HG02798 (cell line): ENCODE data around the gene ATE1.
"Not testable (repeated sequence)": the region's sequence is repeated elsewhere in the genome, so short reads cannot be mapped to it uniquely, and the experiment has no call there.

Source experiments
- ATAC-seq: cut with Tn5 transposase; IDR thresholded peaks from one replicate; pipeline ENCODE4 v1.9.1; 2021; ENCODE audit warnings: mild to moderate bottlenecking; ENCODE audit not compliant: unreplicated experiment, poor library complexity

The ATE1 gene

DNA sequence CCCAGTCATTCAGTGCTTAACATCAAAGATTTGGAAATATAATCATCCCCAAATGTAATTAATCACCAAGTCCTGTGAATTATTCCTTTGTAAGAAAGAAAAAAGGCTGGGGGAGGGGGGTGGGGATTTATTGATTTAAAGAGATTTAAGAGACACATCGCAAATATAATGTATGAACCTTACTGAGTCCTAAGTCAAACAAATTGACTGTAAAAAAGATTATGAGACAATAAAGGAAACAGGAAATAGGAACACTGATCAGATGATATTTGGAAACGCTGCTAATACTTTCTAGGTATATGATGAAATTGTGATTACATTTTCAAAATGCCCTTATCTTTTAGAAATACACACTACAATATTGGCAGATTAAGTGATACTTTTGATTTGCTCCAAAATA, 92.5 kb downstream of the ATE1 start:
- ATAC-seq: no peak

DNA sequence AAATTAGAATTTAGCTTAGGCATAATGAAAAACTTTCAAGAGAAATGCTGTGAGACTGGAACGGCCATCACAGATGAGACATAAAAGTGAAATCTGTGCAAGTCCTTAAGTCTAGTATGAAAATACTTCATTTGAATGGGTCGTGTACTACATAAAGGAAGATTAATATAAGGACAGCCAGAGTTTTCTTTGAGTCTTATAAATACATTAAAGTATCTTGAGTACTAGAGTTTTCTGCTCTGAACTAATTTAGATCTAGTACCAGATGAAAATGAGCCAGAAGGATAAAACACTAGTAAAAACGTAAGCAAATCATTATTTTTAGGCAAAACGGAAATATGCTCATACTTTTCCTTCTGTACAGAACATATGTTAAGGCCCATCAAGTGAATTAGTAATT, 93.1 kb downstream of the ATE1 start:
- ATAC-seq: no peak

DNA sequence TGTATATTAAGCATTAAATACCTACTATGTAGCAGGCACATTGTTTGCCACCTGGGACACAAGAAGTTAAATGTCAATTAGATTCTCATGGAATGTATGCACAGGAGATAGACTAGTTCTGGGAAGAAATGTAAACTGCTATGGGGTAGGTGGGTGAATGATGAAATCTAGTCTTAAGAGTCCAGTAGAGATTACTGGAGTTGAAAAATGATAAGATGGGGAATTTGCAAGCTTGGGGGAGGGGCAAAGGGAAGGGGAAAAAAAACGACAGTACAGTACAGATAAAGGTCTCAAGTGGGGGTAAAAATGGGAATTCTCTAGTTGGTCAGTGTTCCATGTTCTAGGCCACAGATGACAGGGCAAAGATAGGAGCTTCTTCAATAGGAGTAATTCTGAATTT, 94.4 kb downstream of the ATE1 start:
- ATAC-seq: no peak

DNA sequence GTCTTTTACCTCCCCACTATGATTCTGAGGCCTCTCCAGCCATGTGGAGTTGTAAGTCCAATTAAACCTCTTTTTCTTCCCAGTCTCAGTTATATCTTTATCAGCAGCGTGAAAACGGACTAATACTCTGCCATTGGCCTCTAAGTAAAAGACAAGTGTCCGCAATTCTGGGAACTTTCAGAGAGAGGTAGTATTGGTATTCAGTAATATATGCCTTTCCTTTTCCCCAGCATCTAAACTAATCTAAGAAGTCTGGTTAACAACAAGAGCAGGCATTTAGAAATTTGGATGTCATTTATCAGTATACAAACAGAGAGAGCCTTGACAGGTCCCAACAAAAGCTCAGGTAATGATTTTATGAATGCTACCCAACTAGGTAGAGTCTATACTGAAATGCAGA, 95.2 kb downstream of the ATE1 start:
- no peak for ATAC-seq

DNA sequence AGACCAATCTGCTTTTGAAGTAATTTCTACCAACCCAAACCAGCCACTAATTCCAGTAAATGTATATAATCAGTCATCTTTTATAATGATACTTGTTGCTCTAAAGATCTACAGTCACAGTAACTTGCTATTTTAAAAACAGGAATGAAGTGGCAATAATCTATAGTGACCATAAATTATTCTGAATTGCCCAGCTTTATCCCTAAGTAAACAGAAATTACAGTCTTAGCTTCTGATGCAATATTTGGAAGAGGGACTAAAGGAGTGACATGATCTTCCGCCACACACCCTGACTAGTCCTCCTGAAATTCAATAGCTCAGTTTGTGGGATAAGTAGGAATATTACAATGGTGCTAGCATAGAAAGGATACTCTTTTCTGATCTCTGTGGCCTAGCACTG, 96.1 kb downstream of the ATE1 start:
- no peak for ATAC-seq

DNA sequence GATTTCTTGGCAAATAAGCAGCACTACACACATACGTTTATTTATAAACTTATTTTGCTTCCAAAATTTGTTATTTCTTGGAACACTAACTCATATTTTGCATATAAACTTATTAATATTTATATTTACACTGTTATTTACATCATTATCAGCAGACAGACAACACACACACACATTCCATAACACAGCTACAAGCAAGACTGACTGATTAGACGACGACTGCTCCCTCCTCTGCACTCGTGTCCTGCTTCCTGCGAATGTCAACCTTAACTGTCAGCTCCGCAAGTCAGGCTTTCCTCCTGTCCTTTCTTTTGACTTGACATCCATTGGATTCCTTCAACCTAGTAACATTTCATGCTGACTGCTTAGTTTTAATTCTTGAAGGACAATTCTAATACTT, 96.6 kb downstream of the ATE1 start:
- ATAC-seq: no peak

DNA sequence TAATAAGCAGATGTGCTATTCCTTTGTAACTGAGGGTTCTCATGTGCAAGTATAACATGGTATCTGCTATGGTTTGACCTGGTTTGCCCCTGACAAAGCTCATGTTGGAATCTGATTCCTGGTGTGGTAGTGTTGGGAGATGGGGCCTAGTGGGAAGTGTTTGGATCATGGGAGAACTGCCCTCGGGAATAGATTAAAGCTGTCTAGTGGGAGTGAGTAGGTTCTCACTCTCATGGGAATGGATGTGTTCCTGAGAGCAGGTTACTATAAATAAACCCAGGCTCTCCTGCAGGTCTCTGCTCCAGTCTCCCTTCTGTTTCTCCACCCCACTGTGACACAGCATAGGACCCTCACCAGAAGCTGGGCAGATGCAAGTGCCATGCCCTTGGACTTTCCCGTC, 97.7 kb downstream of the ATE1 start:
- ATAC-seq: no peak

DNA sequence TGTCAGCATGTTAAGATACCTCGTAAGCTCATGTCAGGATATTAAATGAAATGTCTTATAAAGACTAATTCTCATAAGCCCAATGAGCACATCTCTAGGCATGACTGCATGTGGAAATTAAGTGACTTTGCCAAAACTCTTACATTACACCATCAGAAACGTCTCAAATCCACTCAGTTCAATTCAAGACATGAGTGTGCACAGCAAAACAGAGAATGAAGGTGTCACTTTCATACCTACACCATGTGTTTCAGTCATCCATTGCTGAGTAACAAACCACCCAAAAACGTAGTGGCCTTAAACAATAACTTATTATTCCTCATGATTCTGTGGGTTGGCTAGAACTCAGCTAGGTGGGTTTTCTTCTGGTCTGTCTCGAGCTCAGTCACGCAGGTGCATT, 99.8 kb downstream of the ATE1 start:
- ATAC-seq: no peak

DNA sequence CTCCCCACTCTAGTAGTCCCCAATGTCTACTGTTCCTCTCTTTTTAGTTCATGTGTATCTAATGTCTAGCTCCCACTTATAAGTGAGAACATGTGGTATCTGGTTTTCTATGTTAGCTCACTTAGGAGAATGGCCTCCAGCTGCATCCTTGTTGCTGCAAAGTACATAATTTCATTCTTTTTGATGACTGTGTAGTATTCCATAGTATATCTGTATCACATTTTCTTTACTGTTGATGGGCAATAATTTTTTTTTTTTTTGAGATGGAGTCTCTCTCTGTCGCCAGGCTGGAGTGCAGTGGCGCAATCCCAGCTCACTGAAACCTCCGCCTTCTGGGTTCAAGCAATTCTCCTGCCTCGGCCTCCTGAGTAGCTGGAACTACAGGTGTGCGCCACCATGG, 101.1 kb downstream of the ATE1 start:
- not testable (repeated sequence) for ATAC-seq

DNA sequence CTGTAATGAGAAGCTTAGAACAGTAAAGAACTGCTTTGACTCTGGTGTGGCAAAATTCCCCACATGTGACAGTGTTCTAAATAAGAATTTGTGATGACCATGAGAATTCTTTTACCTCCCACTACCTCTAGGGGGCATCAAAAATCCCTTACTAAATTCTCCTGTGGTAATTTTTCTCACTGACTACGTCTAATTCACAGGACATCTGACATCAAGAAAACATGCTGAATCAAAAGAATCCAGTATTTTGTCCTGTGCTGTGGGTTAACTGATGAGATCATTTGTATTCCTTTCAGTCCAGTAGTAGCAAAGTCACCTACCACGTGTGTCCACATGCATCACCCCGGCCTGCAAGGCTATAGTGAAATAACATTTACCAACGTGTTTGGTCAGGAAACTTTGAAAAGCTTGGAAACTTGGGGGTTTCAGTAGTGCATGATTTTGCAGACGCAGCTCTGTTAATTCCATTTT, 103.8 kb downstream of the ATE1 start:
- peak; percentile 42 for ATAC-seq

DNA sequence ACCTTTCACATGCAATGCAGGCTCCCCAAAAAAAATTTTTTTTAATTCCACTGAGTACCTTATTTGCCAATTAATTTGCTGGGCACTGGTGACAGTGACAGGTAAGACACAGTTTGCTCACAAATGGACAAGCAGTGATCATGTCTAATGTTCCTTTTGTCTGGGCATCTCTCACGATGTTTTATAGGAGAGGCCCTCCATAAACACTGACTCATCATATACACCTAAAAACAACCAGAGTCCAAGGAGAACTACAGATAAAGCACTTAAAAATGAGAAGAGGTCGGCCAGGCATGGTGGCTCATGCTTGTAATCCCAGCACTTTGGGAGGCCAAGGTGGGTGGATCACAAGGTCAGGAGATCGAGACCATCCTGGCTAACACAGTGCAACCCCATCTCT, 105.1 kb downstream of the ATE1 start:
- no peak for ATAC-seq

DNA sequence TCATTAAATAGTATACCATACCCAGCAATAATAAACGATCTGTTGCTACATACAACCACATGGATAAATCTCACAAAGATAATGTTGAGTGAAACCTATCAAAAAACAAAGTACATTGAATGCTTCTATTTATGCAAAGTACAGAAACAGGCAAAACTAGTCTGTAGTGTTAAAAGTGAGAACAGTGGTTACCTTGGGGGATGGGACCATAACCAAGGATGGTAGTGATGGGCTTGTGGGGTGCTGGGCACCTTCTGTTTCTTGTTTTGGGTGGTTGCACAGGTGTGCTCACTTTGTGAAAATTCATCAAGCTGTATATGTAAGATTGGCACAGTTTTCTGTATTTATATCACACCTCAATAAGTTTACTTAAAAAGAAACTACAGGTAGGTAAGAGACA, 105.7 kb downstream of the ATE1 start:
- no peak for ATAC-seq

DNA sequence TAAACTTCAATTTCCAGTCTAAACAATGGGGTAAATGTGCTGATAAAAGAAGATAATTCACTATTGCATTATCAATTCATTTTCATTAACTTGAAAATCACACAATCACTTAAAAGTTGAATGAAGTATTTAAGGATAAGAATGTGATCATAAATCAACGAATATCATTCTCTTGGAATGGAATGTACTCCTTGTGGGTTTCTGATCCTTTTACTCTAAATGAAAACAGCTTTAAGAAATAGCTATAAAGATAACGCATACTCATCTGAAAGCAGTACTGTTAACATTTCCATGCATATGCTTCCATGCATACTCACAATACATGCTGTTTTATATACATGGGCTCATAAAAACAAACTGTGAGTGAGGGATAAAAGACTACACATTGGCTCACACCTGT, 108.8 kb downstream of the ATE1 start:
- ATAC-seq: no peak

DNA sequence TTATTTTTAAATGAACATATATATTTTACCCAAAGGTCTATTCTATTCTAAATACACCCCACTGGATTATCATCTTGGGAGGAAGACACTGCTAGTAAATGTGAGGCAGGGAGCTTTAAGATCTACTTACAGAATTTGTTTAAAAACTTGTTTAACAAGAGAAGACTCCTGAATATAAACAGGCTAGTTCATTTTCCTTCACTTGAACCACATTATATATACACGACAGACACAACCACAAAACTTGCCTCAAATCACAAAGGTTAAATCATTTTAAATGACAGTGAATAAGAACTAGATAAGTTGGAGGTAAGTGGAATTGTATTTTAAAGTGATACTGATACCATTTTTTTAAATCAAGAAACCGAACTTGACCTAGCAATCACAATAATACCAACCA, 109.2 kb downstream of the ATE1 start:
- ATAC-seq: no peak

DNA sequence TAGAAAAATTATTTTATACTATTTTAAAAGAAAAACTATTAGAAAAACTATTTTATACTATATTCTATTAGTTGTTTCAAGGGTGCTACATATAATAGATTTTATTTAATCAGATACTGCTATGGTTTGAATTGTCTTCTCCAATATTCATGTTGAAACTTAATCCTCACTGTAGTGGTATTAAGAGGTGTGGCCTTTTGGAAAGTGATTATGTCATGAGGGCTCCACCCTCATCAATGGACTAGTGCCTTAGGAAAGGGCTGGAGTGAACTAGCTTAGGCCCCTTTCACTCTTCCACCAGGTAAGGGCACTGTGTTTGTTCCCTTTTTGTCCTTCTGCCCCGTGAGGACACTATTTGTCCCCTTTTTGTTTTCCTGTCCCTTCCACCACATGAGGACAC, 111.6 kb downstream of the ATE1 start:
- ATAC-seq: no peak

DNA sequence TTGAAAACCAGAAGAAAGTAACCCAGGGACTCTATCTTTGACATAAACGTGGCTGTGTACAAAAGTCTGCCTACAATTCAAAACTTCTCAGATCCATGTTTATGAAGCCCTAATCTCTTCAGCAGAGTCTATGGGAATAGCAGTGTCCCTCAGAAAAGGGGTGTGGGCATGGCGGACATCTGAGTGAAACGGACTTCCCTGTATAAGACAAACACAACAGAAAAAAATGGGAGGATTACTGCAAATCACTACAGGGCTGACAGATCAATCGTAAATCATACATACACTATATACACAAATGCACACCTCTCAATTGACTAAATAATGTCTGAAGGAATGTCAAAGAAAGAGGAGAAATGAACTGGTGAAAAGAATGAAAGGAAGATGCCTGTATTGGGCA, 114.0 kb downstream of the ATE1 start:
- no peak for ATAC-seq

DNA sequence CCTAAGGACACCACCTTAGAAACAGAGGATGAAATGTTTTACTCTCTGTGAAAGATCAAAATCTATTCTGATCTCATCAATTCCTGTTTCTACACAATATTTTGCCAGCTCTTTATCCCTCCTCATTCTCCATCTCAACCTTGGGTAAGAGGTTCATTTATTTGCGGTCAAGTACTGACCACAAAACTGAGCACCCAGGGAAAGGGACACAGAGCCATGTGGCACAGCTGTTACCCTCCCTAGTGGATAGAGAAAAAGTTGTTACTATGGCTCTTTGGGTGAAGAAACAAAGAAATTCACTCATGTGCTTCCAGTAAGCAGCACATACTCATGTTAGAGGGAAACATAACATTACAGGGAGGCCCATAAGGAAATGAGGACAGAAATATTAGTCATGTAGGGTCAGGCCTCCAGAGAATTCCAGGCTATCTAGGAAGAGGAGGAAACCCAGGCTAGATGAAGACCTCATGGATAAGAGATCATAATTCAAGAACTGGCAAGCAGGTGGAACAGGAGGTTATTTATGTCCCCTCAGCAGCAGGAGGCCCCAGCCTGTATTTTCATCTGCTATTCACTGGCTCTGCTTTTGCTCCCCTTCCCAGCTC, 114.5 kb downstream of the ATE1 start:
- ATAC-seq: no peak

DNA sequence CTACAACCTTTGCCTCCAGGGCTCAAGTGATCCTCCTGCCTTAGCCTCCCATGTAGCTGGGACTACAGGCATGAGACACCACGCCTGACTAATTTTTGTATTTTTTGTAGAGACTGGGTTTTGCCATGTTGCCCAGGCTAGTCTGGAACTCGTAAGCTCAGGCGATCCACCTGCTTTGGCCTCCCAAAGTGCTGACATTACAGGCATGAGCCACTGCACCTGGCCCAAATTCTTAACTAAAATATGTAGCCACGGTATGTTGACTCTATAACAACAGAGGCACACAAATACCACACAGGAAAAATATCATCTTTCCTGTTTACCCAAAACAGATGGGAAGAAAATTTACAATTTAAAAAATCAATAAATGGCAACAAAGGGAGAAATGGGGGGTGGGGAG, 115.8 kb downstream of the ATE1 start:
- ATAC-seq: no peak

DNA sequence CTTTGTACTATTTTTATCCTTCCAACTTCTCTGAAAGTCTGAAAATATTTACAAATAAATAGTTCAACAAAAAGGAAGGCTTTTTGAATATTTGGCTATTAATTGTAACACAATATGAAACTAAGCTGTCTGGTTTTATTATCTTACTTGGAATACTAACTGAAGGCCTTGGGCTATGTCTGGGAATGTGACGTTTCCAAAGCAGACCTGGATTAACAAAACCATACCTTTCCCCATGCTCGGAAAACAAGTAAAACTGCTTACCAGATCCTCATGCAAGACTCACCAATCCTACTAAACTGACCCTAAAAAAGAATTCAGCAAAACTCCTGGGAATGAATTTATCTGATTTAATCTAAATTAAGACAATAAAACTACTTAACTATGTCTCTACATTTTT, 116.4 kb downstream of the ATE1 start:
- no peak for ATAC-seq

DNA sequence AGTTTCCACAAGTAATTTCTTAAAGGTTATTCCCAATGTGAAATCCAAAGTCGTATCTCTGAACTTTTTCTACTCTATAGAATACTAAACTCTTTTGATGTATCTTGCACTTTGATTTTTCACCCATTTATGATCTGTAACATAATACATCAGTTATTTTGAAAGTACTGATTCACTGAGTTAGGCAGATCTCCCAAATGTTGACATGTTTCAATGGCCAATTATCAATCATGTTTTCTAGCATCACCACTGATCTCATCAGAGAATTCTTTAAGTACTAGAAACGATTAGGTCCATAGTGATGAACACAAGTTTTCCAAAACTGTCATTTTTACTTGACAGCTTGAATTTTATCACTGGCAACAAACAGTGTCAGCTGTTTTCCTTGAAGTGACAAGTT, 119.0 kb downstream of the ATE1 start:
- no peak for ATAC-seq

DNA sequence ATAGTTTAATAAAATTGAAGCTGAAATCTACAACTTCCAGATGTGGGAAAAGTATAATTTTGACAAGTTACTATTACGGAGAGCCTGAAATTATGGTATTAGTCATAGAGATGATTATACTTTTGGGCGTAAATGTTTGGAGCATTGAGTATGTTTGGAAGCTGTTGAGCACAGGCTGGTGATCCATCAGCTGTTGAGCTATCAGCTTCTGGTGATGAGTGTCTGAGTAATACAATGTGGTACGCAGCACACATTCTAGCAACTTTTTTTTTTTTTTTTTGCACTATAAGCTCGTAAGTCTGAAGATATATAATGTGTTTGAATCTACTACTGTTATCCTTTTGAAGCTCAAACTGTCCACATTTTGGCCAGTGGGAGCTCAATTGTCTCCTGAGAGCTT, 123.4 kb downstream of the ATE1 start:
- no peak for ATAC-seq

DNA sequence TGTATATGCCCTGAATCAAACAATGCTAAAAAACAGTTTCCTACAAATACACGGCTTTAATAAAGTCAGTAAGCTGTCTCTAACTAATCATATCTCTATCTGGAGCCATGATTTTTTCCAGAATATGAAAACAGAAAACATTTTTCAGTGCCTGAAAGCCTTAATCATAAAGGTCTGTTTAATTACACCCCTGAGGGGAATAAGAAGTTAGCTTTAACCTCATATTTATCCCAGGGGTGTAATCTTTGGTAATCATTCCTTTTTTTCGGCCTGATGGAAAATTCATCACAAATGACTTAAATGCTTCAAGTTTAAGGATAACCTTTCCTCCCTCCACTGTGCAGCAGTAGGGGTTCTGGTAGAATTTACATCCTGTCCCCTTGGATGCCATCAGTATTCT, 124.2 kb downstream of the ATE1 start:
- ATAC-seq: no peak

DNA sequence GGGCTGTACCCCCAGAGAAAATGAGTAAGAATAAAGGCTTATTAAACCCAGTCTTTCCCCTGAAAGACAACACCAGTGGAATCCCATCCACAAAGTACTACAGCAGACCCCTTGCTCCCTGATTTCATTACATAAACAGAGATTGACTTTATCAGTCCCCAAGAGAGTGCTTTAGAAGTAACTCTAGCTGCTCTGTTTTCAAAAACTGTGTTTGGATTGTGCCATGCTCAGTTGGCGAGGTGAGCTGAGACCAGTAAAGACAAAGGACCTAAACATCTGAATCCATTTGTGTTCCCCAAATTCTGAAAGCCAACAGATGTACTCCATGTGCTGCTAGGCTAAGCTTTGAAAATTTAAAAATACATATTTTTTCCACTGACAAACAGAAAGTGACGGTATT, 127.0 kb downstream of the ATE1 start:
- no peak for ATAC-seq
